NCI-H1436 (cell line): Measurements from ENCODE around the gene OSBPL8.

ENCODE experiments used
- DNase-seq: peaks from one replicate; lab custom pipeline; 2025; lab: John Stamatoyannopoulos, UW

OSBPL8 gene

GRCh38 chr12:76556368-76556767 is 3.2 kb downstream of the OSBPL8 start:
- no peak for DNase-seq

- no peak for DNase-seq
These were observed 3.8 kb downstream of the OSBPL8 start for GRCh38 chr12:76555797-76556196.

- no peak for DNase-seq
These were observed 4.3 kb downstream of the OSBPL8 start for GRCh38 chr12:76555231-76555767.

GRCh38 chr12:76554405-76555230 is 5.0 kb downstream of the OSBPL8 start:
- no peak for DNase-seq

GRCh38 chr12:76552343-76552938 is 7.1 kb downstream of the OSBPL8 start:
- DNase-seq: no peak

GRCh38 chr12:76551482-76551888 is 8.1 kb downstream of the OSBPL8 start:
- no peak for DNase-seq

GRCh38 chr12:76549131-76549530 is 10.4 kb downstream of the OSBPL8 start:
- DNase-seq: no peak

- DNase-seq: no peak
These were observed 11.2 kb downstream of the OSBPL8 start for GRCh38 chr12:76548222-76548837.

- no peak for DNase-seq
These were observed 12.0 kb downstream of the OSBPL8 start for GRCh38 chr12:76547526-76547925.

GRCh38 chr12:76546889-76547288 is 12.7 kb downstream of the OSBPL8 start:
- no peak for DNase-seq

- no peak for DNase-seq
These were observed 14.1 kb downstream of the OSBPL8 start for GRCh38 chr12:76545486-76545885.

- DNase-seq: no peak
These were observed 14.8 kb downstream of the OSBPL8 start for GRCh38 chr12:76544601-76545261.

GRCh38 chr12:76543813-76544347 is 15.7 kb downstream of the OSBPL8 start:
- DNase-seq: no peak

- no peak for DNase-seq
These were observed 16.7 kb downstream of the OSBPL8 start for GRCh38 chr12:76542908-76543307.

- DNase-seq: no peak
These were observed 19.8 kb downstream of the OSBPL8 start for GRCh38 chr12:76539727-76540126.

- no peak for DNase-seq
These were observed 21.6 kb downstream of the OSBPL8 start for GRCh38 chr12:76537923-76538322.

GRCh38 chr12:76536546-76536945 is 23.0 kb downstream of the OSBPL8 start:
- no peak for DNase-seq

- no peak for DNase-seq
These were observed 24.4 kb downstream of the OSBPL8 start for GRCh38 chr12:76535170-76535569.

- DNase-seq: no peak
These were observed 26.2 kb downstream of the OSBPL8 start for GRCh38 chr12:76533331-76533730.

GRCh38 chr12:76532520-76532919 is 27.1 kb downstream of the OSBPL8 start:
- no peak for DNase-seq

GRCh38 chr12:76531056-76531455 is 28.5 kb downstream of the OSBPL8 start:
- no peak for DNase-seq

GRCh38 chr12:76530516-76530915 is 29.1 kb downstream of the OSBPL8 start:
- DNase-seq: no peak
